ENCODE measurements around the gene STRIP2.

DNA sequence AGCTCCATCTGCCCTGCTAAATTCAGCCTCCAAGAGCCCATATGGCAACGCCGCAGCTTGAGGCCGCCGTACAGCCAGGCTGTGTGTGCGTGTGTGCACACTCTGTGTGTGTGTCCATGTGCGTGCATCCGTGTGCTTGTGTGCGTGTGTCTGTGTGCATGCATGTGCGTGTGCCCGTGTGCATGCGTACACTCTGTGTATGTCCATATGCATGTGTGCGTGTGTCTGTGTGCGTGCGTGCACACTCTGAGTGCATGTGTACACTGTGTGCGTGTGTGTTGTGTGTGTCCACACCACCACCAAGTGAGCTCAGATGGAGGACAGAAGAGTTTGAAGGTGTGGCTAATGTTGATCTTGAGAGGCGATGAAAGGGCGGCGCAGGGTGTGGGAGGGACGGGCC lies 98.1 kb downstream of the STRIP2 start:
- TF ChIP-seq, protein P1, sequence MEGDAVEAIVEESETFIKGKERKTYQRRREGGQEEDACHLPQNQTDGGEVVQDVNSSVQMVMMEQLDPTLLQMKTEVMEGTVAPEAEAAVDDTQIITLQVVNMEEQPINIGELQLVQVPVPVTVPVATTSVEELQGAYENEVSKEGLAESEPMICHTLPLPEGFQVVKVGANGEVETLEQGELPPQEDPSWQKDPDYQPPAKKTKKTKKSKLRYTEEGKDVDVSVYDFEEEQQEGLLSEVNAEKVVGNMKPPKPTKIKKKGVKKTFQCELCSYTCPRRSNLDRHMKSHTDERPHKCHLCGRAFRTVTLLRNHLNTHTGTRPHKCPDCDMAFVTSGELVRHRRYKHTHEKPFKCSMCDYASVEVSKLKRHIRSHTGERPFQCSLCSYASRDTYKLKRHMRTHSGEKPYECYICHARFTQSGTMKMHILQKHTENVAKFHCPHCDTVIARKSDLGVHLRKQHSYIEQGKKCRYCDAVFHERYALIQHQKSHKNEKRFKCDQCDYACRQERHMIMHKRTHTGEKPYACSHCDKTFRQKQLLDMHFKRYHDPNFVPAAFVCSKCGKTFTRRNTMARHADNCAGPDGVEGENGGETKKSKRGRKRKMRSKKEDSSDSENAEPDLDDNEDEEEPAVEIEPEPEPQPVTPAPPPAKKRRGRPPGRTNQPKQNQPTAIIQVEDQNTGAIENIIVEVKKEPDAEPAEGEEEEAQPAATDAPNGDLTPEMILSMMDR (IDR thresholded peaks at IDR 0.05) = no peak
- TF ChIP-seq POLR2A (IDR thresholded peaks at IDR 0.05) (no peak), POLR2AphosphoS5 (IDR thresholded peaks at IDR 0.05) (no peak)

Data from breast epithelium (tissue), 3 donors.